Stomach smooth muscle (tissue), 2 donors: ENCODE results near the gene DPP4.

Experiments used
- H3K27ac ChIP-seq: one replicate; pipeline ENCODE4 v1.7.0; 2013; ENCODE audit warnings: mild to moderate bottlenecking, low read length, inconsistent platforms
- H3K27me3 ChIP-seq, 2 donors: one replicate each; pipeline ENCODE4 v1.7.0; 2013; ENCODE audit warnings: low read length in 2 of 2; ENCODE audit not compliant: insufficient read depth in 2 of 2, control insufficient read depth in 1 of 2
- H3K36me3 ChIP-seq, 2 donors: one replicate each; pipeline ENCODE4 v1.7.0; 2013; ENCODE audit warnings: low read length in 2 of 2; ENCODE audit not compliant: control insufficient read depth in 2 of 2, insufficient read depth in 2 of 2
- H3K4me1 ChIP-seq: one replicate; pipeline ENCODE4 v1.7.0; 2013; ENCODE audit warnings: low read length; ENCODE audit not compliant: control insufficient read depth, insufficient read depth
- H3K4me3 ChIP-seq, 2 donors: one replicate each; pipeline ENCODE4 v1.7.0; 2013; ENCODE audit warnings: low read length in 2 of 2
- H3K9ac ChIP-seq, 2 donors: one replicate each; pipeline ENCODE4 v1.7.0; 2013; ENCODE audit warnings: low read length in 2 of 2, mild to moderate bottlenecking in 1 of 2
- H3K9me3 ChIP-seq, 2 donors: one replicate each; pipeline ENCODE4 v1.7.0; 2013; ENCODE audit warnings: low read length in 2 of 2; ENCODE audit not compliant: control insufficient read depth in 2 of 2
- donor health status: healthy.
- donor health status: Pancreatic carcinoma.

The DPP4 gene

DNA sequence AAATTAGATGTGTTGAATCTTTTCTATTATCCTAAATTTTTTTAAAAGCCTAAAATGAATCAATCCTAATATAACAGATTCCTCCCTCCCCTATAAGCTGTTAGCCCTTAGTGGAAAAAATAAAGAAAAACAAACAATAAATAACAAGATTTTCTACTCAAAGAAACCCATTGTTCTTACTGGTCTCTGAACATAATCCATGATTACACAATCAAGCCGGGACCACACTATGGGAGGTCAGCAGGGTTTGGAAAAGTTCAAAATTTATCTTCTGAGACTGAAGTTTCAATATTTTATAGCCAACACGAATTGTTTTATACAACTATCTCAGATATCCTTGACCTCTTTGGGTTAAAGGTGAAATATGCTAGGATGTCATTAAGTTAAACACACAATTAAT, 57.9 kb downstream of the DPP4 start:
- no peak overlapping the region for H3K9ac ChIP-seq
- H3K4me3 ChIP-seq, result no peak overlapping the region
- H3K36me3 ChIP-seq, result no peaks in the 10 kb centered on the region
- no peaks in the 10 kb centered on the region for H3K4me1 ChIP-seq
- H3K27ac ChIP-seq, result no peak overlapping the region
- H3K9me3 ChIP-seq, result no peaks in the 10 kb centered on the region
- no peaks in the 10 kb centered on the region for H3K27me3 ChIP-seq

DNA sequence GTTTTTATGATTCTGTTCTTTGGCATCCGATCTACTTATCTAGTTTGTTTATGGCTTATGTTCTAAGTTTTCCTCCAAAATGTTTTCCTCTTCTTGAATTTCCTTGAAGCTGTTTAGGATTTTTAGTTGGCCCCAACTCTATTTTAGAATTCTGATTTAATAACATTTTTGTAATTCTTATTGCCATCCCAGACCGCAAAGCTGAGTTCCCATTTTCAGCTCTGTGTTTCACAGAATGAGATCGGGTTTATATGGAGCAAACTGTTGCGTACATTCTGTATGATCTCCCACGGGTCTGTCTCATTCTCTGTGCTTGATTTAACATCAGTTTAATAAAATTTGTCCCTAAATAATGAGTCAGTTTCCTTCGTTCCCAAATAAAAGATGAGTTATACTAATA, 59.3 kb downstream of the DPP4 start:
- H3K27ac ChIP-seq, result no peak overlapping the region
- no peak overlapping the region for H3K4me3 ChIP-seq
- H3K27me3 ChIP-seq, result no peaks in the 10 kb centered on the region
- no peaks in the 10 kb centered on the region for H3K4me1 ChIP-seq
- no peaks in the 10 kb centered on the region for H3K36me3 ChIP-seq
- no peak overlapping the region for H3K9ac ChIP-seq
- H3K9me3 ChIP-seq, result no peaks in the 10 kb centered on the region

DNA sequence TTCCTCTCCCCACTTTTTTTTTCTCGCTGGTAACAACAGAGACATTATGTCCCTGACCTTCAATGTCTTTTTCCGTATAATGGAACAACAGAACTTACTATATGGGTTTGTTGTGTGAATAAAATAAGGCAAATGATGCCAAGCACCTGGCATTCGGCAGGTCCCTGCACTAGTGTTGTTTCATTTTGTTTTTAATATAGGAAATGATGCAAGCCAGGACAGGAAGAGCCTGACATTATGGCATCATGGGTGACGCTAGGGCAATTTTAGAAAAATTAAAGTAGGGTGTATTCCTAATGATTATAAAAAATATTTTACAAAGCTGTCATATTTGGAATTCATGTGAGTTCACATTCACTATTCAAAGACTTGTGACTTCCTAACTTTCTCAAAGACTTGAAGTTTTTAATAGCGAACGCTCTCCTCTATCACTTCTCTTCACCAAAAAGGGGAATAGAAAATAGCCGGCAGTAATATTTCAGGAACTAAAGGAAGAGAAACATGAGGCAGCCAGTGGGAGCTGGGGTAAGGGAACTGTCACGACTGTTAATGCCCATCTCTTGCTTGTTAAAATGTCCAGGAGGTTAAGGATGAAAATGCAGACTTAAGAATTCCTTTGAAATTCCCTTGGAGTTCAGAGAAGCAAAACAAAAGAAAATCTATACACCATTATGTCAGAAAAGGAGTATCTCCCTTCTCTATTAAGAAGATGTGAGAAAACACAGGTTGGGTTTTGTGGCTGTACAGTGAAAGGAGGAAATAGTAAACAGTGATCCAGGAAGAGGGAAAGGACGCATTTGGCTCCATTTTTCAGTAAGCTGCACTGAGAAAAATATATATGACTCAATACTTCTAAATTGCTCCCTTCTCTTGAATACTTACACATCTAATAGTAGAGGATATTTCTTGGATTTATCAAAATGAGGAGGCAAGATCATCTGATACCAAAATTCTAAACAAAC, 60.2 kb downstream of the DPP4 start:
- H3K27me3 ChIP-seq, result no peaks in the 10 kb centered on the region
- H3K4me3 ChIP-seq, result no peak overlapping the region
- no peaks in the 10 kb centered on the region for H3K4me1 ChIP-seq
- no peaks in the 10 kb centered on the region for H3K36me3 ChIP-seq
- H3K9me3 ChIP-seq, result no peaks in the 10 kb centered on the region
- H3K27ac ChIP-seq, result no peak overlapping the region
- no peak overlapping the region for H3K9ac ChIP-seq

DNA sequence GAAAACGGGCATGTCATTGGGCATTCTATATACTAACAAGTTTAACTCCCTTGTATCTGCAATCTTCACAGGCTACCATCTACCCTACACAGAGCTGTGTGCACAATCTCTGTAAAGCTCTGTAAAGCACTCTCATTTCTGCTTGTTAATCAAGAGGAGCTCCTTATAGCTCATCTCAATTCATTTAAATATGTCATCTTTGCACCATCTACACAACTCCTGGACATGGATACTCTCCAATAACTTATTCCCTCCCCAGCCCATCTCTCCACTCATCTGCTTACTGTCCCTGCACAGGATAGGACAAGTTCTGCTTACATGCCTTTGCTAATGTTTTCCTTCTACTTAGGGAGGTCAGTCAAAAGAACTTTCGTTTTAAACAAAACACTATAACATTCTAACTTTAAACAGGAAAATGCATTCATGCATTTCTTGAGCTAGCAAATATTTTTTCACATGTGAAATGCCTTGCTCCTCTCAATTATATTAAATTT, 61.4 kb downstream of the DPP4 start:
- Histone ChIP-seq H3K9ac (no peak overlapping the region), H3K27me3 (no peaks in the 10 kb centered on the region), H3K4me1 (no peaks in the 10 kb centered on the region), H3K27ac (no peak overlapping the region), H3K9me3 (no peaks in the 10 kb centered on the region), H3K4me3 (no peak overlapping the region), H3K36me3 (no peaks in the 10 kb centered on the region)

DNA sequence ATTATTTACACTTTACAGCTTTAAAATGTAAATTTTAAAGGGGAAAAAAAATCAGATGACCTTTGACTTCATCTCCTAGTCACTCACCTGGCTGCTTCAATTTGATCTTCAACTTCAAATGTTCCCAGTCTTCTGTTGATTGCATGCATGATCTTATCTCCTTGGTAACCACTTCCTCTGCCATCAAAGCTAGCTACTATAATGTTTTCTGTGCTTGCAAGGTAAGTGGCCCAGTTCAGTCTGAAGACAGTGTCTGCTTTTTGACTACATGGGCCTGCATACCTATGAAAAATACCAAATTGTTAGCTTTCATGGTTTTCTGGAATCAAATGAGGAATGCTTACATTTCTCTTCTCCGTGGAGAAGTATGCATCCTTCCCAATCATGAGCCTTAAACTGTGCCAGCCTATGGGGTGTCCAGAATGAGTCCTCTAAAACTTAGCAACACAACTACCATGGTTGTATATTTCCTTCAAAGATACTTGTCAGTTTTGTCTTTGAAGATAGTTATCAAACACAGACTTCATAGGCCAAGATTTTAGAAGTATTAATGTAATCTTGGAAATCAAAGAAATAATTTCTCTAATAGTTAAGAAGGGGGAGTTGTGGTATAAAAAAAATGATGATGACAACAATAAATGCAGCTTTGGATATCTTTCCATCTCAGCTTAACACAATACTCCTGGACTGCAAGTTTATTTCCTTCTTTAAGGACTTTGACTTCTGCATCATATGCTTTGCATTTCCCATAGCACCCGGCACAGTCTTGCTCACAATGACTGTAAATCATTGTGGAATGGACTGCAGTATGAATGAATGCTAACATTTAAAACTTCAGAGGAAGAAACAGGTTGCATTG, 62.1 kb downstream of the DPP4 start:
- Histone ChIP-seq H3K9ac (no peak overlapping the region), H3K27me3 (no peaks in the 10 kb centered on the region), H3K4me3 (no peak overlapping the region), H3K9me3 (no peaks in the 10 kb centered on the region), H3K4me1 (no peaks in the 10 kb centered on the region), H3K36me3 (no peaks in the 10 kb centered on the region), H3K27ac (no peak overlapping the region)

DNA sequence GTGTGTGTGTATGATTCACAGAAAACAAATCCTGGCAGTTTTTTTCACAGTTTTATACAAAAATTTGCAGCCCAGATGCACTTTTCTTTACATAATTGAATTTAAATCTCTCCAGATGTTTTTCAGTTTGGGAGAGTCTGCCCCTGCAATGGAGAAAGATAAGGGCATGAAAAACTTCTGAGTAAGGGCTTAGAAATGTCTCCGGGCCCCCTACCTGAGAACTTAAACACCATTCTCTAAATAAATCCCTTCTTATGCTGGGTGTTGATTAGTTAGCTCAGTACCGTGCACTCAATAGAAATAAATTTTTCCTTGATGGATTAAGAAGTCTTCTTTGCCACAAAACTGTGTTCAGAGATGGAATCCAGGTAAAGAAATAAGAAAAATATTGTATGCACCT, 64.5 kb downstream of the DPP4 start:
- no peak overlapping the region for H3K27ac ChIP-seq

DNA sequence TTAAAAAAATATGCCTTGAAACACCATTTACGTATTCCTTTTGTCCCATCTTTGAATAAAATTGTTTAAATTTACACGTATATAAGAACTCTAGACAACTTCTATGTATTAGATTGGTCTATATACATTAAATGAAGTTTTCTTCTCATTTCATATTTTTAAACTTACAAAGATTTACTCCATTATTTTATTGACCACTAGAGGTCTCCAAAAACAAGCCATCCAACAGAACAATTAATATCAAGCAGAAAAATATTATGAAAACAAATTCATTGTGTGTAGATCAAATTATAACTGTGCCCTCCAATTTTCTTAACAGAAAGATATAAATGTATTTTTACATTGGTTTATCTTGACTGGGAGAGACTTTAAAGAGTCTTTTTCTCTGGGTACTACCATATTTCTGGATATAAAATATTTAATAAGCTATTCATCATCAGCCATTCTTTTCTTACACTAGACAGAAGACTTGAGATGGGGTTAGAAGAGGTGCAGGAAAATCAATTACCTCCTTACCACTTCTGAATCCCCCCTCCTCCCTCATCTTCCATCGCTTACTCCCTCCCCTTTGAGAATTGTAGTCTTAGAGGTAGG, 66.5 kb downstream of the DPP4 start:
- H3K27ac ChIP-seq, result no peak overlapping the region
- H3K4me1 ChIP-seq, result no peaks in the 10 kb centered on the region
- H3K9me3 ChIP-seq, result no peaks in the 10 kb centered on the region
- H3K27me3 ChIP-seq, result no peaks in the 10 kb centered on the region
- no peak overlapping the region for H3K4me3 ChIP-seq
- no peaks in the 10 kb centered on the region for H3K36me3 ChIP-seq
- H3K9ac ChIP-seq, result no peak overlapping the region

More for the DNA sequence above, 64.5 kb downstream of the DPP4 start:
- no peak overlapping the region for H3K9ac ChIP-seq
- no peaks in the 10 kb centered on the region for H3K27me3 ChIP-seq
- no peaks in the 10 kb centered on the region for H3K9me3 ChIP-seq
- no peaks in the 10 kb centered on the region for H3K36me3 ChIP-seq
- H3K4me1 ChIP-seq, result no peaks in the 10 kb centered on the region
- H3K4me3 ChIP-seq, result no peak overlapping the region

DNA sequence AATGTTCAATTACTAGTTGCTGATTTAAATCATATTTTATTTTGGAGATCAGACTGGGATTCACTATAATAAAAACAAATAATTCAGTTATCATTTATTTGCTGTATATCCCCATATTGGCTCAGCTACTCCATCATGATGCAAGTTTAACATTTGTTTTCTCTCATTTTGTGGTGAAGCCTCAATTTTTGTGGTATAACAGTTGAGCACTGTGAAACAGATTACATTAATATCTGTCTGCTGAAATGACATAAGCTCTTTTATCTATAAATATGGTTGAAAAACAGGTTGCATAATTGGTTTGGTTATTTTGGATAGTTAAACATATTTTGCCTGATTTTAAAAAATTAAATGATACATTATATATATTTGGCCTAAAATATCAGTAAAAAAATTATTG, 67.7 kb downstream of the DPP4 start:
- H3K9me3 ChIP-seq, result no peaks in the 10 kb centered on the region
- no peak overlapping the region for H3K4me3 ChIP-seq
- H3K36me3 ChIP-seq, result no peaks in the 10 kb centered on the region
- no peak overlapping the region for H3K27ac ChIP-seq
- H3K4me1 ChIP-seq, result no peaks in the 10 kb centered on the region
- H3K27me3 ChIP-seq, result no peaks in the 10 kb centered on the region
- no peak overlapping the region for H3K9ac ChIP-seq

DNA sequence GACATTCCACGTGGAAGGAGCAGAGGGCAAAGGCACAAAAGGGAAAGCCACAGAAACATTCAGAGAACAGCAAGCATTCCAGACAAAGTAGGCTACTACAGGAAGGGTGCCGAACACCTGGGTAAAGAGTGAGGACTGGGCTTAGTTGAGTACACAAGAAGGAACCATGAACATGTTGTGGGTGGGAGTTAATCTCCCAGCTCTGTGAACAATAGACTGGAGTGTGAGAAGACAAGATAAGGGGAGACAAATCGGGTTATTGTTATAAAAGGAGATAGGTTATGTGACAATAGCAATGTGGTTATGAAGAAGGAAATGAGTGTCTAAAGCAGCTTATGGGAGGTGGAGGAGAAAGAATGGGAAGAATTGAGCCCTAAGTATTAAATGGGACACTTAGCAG, 70.0 kb downstream of the DPP4 start:
- Histone ChIP-seq H3K4me3 (no peak overlapping the region), H3K9ac (no peak overlapping the region), H3K27me3 (no peaks in the 10 kb centered on the region), H3K36me3 (no peaks in the 10 kb centered on the region), H3K27ac (no peak overlapping the region), H3K4me1 (no peaks in the 10 kb centered on the region), H3K9me3 (no peaks in the 10 kb centered on the region)

DNA sequence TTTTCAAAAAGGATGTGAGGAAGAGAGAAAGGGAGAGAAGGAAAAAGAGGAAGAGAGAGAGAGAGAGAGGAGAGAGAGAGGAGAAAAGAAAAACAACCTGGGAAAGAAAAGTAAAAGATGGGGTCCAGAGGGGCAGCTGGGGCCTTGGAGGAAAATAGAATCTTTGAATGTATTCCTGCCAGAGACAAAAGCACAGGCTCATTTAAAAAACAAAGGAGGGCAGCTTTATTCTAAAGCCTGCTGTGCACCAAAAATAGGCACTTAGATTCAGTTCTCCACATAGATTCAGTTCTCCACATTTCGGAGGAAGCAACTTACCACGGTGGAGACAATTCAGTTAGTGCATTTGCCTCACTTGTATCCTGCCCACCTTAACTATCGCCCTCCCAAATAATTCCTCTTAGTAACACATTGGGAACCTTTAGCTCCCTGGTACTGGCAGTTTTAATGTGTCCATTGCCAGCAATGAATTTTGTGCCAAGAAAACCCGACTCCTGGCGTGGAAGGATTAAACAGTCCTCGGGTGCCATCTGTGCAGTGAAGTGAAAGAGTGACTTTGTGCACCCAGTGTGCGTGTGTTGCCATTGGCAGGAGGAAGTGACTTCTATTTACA, 71.3 kb downstream of the DPP4 start:
- no peaks in the 10 kb centered on the region for H3K4me1 ChIP-seq
- H3K9ac ChIP-seq, result no peak overlapping the region
- no peaks in the 10 kb centered on the region for H3K36me3 ChIP-seq
- H3K27me3 ChIP-seq, result peaks cover 0 to 2% of the 10 kb centered on the region in 2 donors
- H3K9me3 ChIP-seq, result no peaks in the 10 kb centered on the region
- no peak overlapping the region for H3K27ac ChIP-seq
- no peak overlapping the region for H3K4me3 ChIP-seq
